IPS-11a (cell line): ENCODE results near the gene GOLGA8K.
"Not testable (repeated sequence)": the region's sequence is repeated elsewhere in the genome, so short reads cannot be mapped to it uniquely, and the experiment has no call there.

ENCODE experiments used
- H3K4me3 ChIP-seq: one replicate; pipeline ENCODE4 v1.5.1; 2013; ENCODE audit warnings: low read depth, low read length, control low read depth

GOLGA8K gene

DNA sequence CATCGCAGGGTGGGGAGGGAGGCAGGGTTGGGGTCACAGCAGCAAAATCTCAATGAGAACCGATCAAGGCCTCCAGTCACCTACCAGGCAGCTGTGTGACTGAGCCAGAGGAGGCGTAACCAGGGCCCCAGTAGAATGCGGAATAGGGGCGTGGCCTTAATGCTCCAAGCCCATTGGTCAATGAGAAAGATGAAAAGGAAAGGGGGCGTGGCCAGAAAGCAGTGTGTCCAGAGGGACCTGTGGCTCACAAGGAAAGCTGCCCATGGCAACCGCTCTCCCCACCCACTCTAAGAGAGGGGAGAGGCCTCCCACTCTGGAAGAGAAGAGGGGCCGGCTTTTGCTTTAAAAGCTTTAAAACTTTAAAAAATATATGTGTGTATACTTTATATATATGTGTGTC is at the start of gene GOLGA8K:
Gene GOLGA8K (minus strand): TSS at position 101 of the 400 bp plus-strand sequence. CDS start 98 bp downstream, at position 3.
- H3K4me3 ChIP-seq = not testable (repeated sequence)

DNA sequence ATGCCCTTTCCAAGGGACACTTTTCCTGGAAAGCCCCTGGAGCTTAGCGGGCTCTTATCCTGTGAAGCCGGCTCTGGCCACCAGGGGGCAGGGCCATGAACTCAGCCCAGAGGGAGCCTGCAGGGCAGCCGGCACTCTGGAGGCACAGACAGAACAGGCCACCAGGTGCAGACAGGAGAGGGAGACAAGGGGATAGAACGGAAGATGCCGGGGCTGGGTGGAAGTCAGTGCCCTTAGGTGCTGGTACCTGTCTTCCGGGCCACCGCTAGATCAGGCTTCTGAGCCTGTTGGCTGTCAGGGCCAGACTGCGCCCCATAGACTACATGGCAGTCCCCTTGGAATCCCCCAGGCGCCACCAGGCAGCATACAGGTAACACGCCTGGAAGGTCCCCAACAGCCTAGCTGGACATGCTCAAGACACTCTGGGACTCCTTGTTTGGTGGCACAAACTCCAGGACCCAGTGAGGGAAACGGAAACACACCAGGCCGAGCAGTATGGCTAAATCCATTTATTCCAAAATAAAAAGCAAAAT is 37.4 kb upstream of the GOLGA8K start:
- H3K4me3 ChIP-seq = not testable (repeated sequence)

GRCh38 chr15:32434102-32434963 is 31.2 kb upstream of the GOLGA8K start:
- not testable (repeated sequence) for H3K4me3 ChIP-seq

- not testable (repeated sequence) for H3K4me3 ChIP-seq
These were observed 24.5 kb upstream of the GOLGA8K start for GRCh38 chr15:32427635-32428034.

DNA sequence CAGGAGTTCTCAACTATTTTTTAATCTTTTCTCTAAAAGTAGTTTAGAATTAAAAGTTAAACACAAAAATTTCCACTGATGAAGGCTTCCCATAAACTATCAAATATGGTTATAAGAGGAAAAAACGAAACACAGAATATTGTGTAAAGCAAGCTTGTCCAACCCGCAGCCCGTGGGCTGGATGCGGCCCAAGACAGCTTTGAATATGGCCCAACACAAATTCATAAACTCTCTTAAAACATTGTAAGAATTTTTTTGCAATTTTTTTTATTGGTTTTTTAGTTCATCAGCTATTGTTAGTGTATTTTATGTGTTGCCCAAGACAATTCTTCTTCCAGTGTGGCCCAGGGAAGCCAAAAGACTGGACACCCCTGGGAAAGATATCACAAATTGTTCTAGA is 23.4 kb upstream of the GOLGA8K start:
- H3K4me3 ChIP-seq = not testable (repeated sequence)

GRCh38 chr15:32407903-32408302 is 4.8 kb upstream of the GOLGA8K start:
- not testable (repeated sequence) for H3K4me3 ChIP-seq

DNA sequence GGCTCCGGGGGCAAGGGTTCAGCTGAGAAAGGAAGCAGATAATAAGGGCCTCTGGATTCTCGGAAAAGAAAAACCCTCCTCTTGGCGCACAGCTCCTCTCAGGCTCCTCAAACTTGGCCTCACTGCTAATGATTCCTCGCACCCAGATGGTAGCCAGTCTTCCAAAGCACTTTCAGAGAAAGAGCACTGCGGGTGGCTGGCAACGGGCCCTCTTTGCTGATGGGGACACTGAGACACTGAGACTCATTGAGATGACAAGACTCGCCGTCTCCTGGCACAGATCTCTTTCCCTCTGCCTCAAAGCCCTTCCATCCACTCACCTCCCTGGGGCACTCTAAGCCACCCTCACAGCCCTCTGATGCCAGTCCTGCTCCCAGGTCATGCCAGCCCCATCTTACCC is 6.6 kb downstream of the GOLGA8K start:
- not testable (repeated sequence) for H3K4me3 ChIP-seq

DNA sequence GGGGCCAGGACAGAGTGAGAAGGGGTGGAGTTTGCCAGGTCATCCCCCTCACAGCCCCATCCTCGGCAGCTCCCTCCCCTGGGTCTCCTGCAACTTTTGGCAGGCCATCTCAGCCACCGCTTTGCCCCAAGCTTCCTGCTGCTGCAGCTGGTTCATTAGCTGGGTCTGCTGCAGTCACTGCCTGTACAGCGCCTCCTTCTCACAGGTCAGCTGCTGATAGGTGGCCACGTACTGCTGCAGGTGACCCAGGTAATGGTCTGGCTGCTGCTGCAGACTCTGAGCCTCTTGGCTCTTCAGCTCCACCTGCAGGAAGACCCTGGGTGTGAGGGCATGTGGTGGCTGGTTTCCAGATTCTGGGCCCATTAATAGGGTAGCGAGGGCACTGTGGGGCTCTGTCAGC is 8.3 kb downstream of the GOLGA8K start:
- H3K4me3 ChIP-seq = not testable (repeated sequence)

DNA sequence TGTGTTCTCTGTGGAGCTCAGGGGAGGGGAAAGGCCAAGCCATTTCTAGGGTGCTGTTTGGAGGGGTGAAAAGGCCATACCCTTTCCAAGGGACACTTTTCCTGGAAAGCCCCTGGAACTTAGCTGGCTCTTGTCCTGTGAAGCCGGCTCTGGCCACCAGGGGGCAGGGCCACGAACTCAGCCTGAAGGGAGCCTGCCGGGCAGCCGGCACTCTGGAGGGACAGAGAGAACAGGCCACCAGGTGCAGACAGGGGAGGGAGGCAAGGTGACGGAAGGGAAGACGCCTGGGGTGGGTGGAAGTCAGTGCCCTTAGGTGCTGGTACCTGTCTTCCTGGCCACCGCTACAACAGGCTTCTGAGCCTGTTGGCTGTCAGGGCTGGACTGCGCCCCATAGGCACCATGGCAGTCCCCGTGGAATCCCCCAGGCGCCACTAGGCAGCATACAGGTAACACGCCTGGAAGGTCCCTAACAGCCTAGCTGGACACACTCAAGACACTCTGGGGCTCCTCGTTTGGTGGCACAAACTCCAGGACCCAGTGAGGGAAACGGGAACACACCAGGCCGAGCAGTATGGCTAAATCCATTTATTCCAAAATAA is 14.9 kb downstream of the GOLGA8K start:
- H3K4me3 ChIP-seq = not testable (repeated sequence)

DNA sequence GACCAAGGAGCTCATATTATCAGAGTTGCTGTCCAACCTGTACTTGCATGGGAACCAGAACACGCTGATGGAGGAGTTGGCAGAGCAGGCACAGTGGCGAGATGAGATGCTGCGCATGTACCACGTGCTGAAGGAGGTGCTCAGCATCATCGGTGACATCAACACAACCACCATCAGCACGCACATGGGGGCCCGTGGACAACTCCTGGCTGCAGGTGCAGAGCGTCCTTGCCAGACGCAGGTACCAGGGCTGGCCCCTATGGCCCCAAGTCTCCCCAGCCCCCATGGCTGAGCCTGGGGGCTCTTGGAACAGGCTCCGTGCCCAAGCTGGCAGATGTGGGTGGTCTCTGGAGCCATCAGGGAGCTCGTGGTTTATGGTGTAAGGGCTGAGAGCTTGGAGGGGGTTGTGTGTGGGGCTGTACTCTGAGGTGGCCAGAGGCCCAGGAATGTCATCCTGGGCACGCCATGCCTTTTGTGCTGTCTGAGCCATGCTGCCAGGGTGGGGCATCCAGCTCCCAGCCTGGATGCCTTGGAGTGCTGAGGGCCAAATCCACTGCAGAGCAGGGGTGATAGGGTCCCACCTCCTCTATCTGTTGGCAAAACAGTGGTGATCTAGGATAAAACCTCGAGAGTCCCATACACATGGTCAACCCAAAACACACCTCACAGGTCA is 17.1 kb downstream of the GOLGA8K start:
- not testable (repeated sequence) for H3K4me3 ChIP-seq

GRCh38 chr15:32374185-32374584 is 28.9 kb downstream of the GOLGA8K start:
- not testable (repeated sequence) for H3K4me3 ChIP-seq

GRCh38 chr15:32373707-32374106 is 29.4 kb downstream of the GOLGA8K start:
- H3K4me3 ChIP-seq = not testable (repeated sequence)

DNA sequence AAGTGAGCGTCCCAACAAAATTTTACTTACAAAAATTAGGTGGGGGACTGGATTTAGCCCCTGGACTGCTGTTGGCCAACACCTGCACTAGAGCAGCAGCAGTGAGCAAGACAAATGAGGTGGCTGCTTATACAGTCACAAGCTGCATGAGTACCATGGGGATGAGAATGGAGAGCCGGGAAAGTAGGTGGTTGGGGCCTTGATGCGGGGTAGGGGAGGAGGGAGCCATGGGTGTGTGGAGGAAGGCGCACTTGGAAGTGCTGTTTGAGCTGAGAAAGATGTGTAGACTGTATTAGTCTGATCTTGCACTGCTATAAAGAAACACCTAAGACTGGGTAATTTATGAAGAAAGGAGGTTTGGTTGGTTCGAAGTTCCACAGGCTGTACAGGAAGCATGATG is 31.0 kb downstream of the GOLGA8K start:
- H3K4me3 ChIP-seq = not testable (repeated sequence)

DNA sequence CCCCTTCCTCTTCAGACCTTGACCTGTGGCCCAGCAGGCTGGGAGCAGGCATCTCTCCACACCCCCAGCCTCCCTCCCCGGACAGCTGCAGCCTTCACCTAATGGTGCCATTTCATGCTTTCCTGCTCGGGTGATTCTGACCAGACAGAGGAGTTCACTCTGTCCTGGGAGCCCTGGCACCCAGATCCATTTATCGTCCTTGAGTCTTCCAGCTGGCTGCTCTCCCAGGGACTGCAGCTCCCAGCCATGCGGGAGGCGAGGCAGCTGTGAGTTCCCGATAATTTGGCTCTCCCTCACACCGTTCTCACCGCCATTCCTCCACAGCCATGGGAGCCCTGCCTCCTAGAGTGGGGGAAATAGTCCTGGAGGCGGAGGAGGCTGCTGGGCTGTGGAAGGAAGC is 32.6 kb downstream of the GOLGA8K start:
- H3K4me3 ChIP-seq = not testable (repeated sequence)

GRCh38 chr15:32370064-32370463 is 33.0 kb downstream of the GOLGA8K start:
- H3K4me3 ChIP-seq = not testable (repeated sequence)

- not testable (repeated sequence) for H3K4me3 ChIP-seq
These were observed 36.6 kb downstream of the GOLGA8K start for GRCh38 chr15:32366492-32366891.

DNA sequence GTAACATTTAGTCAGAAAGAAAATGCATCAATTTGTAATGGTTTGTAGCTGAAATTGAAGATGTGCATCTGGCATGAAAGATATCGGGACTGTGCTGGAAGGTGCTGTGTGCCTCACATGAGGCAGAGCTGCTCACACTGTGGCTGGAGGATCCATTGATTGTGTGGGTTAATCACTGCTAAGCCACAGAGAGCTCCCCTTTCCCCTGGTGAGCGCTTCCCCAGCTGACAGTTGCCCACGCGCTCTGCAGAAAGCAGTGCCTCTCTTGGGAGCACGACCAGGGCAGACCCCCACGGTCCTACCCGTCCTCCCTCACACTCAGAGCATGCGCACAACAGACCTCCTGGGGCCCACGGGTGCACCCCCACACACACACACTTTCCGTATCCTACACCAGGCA is 37.1 kb downstream of the GOLGA8K start:
- not testable (repeated sequence) for H3K4me3 ChIP-seq

DNA sequence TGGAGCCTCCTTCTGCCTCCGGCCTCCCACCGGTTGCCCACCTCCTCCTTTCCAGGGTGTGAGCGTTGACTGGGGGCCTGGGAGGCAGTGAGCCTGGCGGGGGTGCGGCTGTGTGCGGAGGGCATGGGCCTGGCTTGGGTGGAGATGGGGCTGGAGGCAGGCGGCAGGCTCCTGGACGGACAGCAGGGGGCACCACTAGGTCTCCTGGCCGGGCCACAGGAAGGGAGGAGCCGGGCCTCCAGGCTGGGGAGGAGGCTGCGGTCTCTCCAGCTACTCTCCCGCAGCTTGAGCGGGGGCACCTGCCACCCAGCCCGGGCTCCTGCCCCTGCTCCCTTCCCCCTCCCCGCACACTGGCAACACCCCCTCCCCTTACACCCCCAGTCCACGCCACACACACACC is 38.1 kb downstream of the GOLGA8K start:
- H3K4me3 ChIP-seq = not testable (repeated sequence)

DNA sequence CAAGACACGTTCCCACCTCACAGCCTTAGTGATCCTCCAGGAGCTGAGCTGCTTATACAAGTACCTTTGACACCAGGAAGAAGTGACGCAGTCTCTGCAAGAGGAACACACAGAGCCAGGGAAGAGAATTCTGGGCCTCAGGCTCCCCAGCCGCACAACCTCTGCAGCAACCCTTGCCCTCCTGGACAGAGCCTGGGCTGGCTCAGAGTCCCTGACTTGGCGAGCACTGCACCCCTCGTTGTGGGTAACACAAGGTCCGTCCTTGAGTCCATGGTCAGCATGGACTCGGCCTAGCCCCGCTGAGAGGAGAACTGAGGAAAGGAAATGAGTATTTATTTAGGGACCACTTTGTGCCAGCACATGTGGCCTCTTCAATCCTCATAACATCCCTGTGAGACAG is 39.6 kb downstream of the GOLGA8K start:
- not testable (repeated sequence) for H3K4me3 ChIP-seq

- not testable (repeated sequence) for H3K4me3 ChIP-seq
These were observed 41.4 kb downstream of the GOLGA8K start for GRCh38 chr15:32361662-32362061.

DNA sequence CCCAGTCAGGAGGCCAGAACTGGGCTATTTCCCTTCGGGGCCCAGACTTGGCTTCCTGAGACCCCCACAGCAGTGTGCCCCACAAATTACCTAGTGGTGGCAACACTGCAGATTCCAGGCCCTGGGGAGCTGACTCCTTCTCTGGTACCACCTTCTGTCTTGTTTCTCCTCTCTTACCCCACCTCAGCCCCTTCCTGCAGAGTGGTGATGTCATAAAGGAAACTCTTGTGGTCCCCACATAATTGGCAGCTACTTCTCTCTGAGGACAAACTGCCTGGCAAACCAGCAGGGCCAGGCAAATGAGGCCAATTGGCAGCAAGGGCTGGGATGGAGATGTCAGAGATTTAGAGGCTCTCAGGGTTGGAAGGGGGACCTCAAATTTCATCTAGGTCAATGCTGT is 44.6 kb downstream of the GOLGA8K start:
- H3K4me3 ChIP-seq = not testable (repeated sequence)

GRCh38 chr15:32356909-32357308 is 46.2 kb downstream of the GOLGA8K start:
- H3K4me3 ChIP-seq = not testable (repeated sequence)
